Neuronal stem cell (in vitro differentiated cells): ENCODE data around the gene DUSP10.

ENCODE experiments used
- DNase-seq: peaks from one replicate; pipeline ENCODE4 v3.0.0-alpha.2; 2013; ENCODE audit warnings: low spot score
- H2AFZ ChIP-seq: one replicate; pipeline ENCODE4 v1.6.1; 2013; ENCODE audit warnings: mild to moderate bottlenecking, low read length, inconsistent platforms
- H2AK5ac ChIP-seq: 2 replicates; pipeline ENCODE4 v1.6.1; 2013; ENCODE audit warnings: low read depth, mild to moderate bottlenecking, inconsistent platforms, low read length, moderate library complexity, mixed read lengths
- H2BK120ac ChIP-seq: 2 replicates; pipeline ENCODE4 v1.6.1; 2013; ENCODE audit warnings: low read depth, mild to moderate bottlenecking, inconsistent platforms, low read length, moderate library complexity, mixed read lengths
- H2BK12ac ChIP-seq: one replicate; pipeline ENCODE4 v1.6.1; 2013; ENCODE audit warnings: low read length, inconsistent platforms
- H2BK15ac ChIP-seq: 2 replicates; pipeline ENCODE4 v1.6.1; 2013; ENCODE audit warnings: mild to moderate bottlenecking, low read length, inconsistent platforms, mixed read lengths
- H2BK5ac ChIP-seq: one replicate; pipeline ENCODE4 v1.6.1; 2013; ENCODE audit warnings: inconsistent platforms, mild to moderate bottlenecking, low read length, moderate library complexity
- H3K14ac ChIP-seq: one replicate; pipeline ENCODE4 v1.6.1; 2013; ENCODE audit warnings: low read length, inconsistent platforms
- H3K18ac ChIP-seq: 2 replicates; pipeline ENCODE4 v1.6.1; 2013; ENCODE audit warnings: low read length, inconsistent platforms
- H3K23ac ChIP-seq: 2 replicates; pipeline ENCODE4 v1.6.1; 2013; ENCODE audit warnings: low read depth, mild to moderate bottlenecking, mixed read lengths, low read length, inconsistent platforms; ENCODE audit not compliant: poor library complexity
- H3K27ac ChIP-seq: replicated peaks from 3 replicates; pipeline ENCODE4 v1.5.1; 2013; ENCODE audit warnings: low read length, inconsistent platforms
- H3K27me3 ChIP-seq, 3 experiments: 2 replicates each; pipeline ENCODE4 v1.6.1; 2013; ENCODE audit warnings: low read length in 3 of 3, mild to moderate bottlenecking in 2 of 3, inconsistent platforms in 1 of 3, low read depth in 1 of 3, mixed read lengths in 1 of 3, moderate library complexity in 1 of 3; ENCODE audit not compliant: control insufficient read depth in 3 of 3, insufficient read depth in 3 of 3
- H3K36me3 ChIP-seq, 2 donors: replicated peaks in 1 of 2; 2 replicates each; pipeline ENCODE4 v1.6.1; 2013; ENCODE audit warnings: low read length in 2 of 2; ENCODE audit not compliant: control insufficient read depth in 2 of 2, insufficient read depth in 2 of 2
- H3K4ac ChIP-seq: 2 replicates; pipeline ENCODE4 v1.6.1; 2013; ENCODE audit warnings: inconsistent platforms, mild to moderate bottlenecking, low read length, moderate library complexity
- H3K4me1 ChIP-seq, 2 donors: 1 replicate in 1 of 2; 2 replicates in 1 of 2; pipeline ENCODE4 v1.6.1; 2013; ENCODE audit warnings: low read length in 2 of 2, low read depth in 1 of 2; ENCODE audit not compliant: control insufficient read depth in 2 of 2, insufficient read depth in 1 of 2
- H3K4me2 ChIP-seq: one replicate; pipeline ENCODE4 v1.6.1; 2013; ENCODE audit warnings: mild to moderate bottlenecking, low read length, inconsistent platforms; ENCODE audit not compliant: insufficient read depth, poor library complexity, severe bottlenecking
- H3K4me3 ChIP-seq, 2 donors: 2 replicates each; pipeline ENCODE4 v1.5.1; 2013; ENCODE audit warnings: low read length in 2 of 2, mild to moderate bottlenecking in 2 of 2, inconsistent platforms in 1 of 2, moderate library complexity in 1 of 2
- H3K79me1 ChIP-seq: one replicate; pipeline ENCODE4 v1.6.1; 2013; ENCODE audit warnings: low read depth, mild to moderate bottlenecking, inconsistent platforms, low read length, moderate library complexity
- H3K9ac ChIP-seq: one replicate; pipeline ENCODE4 v1.6.1; 2013; ENCODE audit warnings: mild to moderate bottlenecking, low read depth, low read length, inconsistent platforms; ENCODE audit not compliant: poor library complexity
- H3K9me3 ChIP-seq, 2 donors: replicated peaks in 1 of 2; 2 replicates each; pipeline versions ENCODE3 to v1.6.1; 2013; ENCODE audit warnings: low read length in 2 of 2, mild to moderate bottlenecking in 2 of 2, inconsistent platforms in 1 of 2, low read depth in 1 of 2, mixed read lengths in 1 of 2, moderate library complexity in 1 of 2; ENCODE audit not compliant: control insufficient read depth in 2 of 2, insufficient read depth in 1 of 2
- H4K8ac ChIP-seq: one replicate; pipeline ENCODE4 v1.6.1; 2013; ENCODE audit warnings: low read depth, mild to moderate bottlenecking, inconsistent platforms, low read length, moderate library complexity
- H4K91ac ChIP-seq: one replicate; pipeline ENCODE4 v1.6.1; 2013; ENCODE audit warnings: low read length, low read depth, mild to moderate bottlenecking, inconsistent platforms; ENCODE audit not compliant: poor library complexity
- WGBS, 2 donors: extraction: QIAGEN DNeasy Blood & Tissue Kit; methylation state at CpG; one replicate each; pipeline ENCODE4 v1.1.7; 2013; ENCODE audit warnings: missing lambda C conversion rate in 2 of 2, mixed read lengths in 1 of 2; ENCODE audit not compliant: insufficient read length in 2 of 2, insufficient replicate concordance in 1 of 2; ENCODE audit errors: extremely low coverage in 2 of 2; 5-methylcytosine and 5-hydroxymethylcytosine counted together

DUSP10 gene

GRCh38 chr1:221712198-221712684 lies 29.6 kb downstream of the DUSP10 start:
- H2AFZ ChIP-seq: no peak overlapping the region

DNA sequence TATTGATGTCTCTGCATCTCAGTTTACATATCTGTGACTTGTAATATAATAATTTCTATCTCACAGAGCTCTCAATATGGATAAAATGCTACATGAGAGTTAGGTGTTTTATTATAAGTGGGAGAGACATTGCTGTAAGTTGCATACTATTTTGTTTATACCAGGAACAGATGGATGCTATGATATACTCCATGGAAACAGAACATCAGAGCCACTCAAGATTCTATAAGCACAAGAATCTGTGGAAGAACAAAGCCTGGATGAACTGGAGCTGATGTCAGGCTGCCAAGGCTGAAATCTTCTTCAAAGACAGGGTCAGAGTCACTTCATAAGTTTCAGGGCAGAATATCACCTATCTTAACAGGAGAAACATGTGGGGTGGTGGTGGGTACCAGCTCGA lies 30.2 kb downstream of the DUSP10 start:
- no peak for DNase-seq
- H2BK5ac ChIP-seq: no peak overlapping the region
- no peak overlapping the region for H3K9ac ChIP-seq
- H2AFZ ChIP-seq: no peak overlapping the region
- H3K18ac ChIP-seq: no peak overlapping the region
- H2AK5ac ChIP-seq: no peak overlapping the region
- H2BK12ac ChIP-seq: no peak overlapping the region
- H4K91ac ChIP-seq: no peak overlapping the region
- H2BK15ac ChIP-seq: no peak overlapping the region
- no peak overlapping the region for H3K14ac ChIP-seq
- H3K4me1 ChIP-seq: peaks cover 6 to 9% of the 10 kb centered on the region in 2 donors
- H3K23ac ChIP-seq: no peak overlapping the region
- H3K9me3 ChIP-seq: no peaks in the 10 kb centered on the region
- H3K36me3 ChIP-seq: no peaks in the 10 kb centered on the region
- no peak overlapping the region for H3K4me3 ChIP-seq
- H3K79me1 ChIP-seq: no peaks in the 10 kb centered on the region
- H3K27ac ChIP-seq: no peak overlapping the region
- H4K8ac ChIP-seq: no peak overlapping the region
- H3K4me2 ChIP-seq: no peak overlapping the region
- H3K27me3 ChIP-seq: no peaks in the 10 kb centered on the region
- no peak overlapping the region for H3K4ac ChIP-seq
- WGBS, 2 donors: no CpG with 5 or more reads among the region's 1 CpG
- no peak overlapping the region for H2BK120ac ChIP-seq

More at GRCh38 chr1:221712198-221712684, 29.6 kb downstream of the DUSP10 start:
- Histone ChIP-seq H3K4me2 (no peak overlapping the region), H2AK5ac (no peak overlapping the region), H3K18ac (no peak overlapping the region), H3K4me1 (peaks cover 7 to 9% of the 10 kb centered on the region in 2 donors), H3K23ac (no peak overlapping the region), H3K14ac (no peak overlapping the region), H2BK12ac (no peak overlapping the region), H4K91ac (no peak overlapping the region), H3K4me3 (no peak overlapping the region), H2BK15ac (no peak overlapping the region), H3K9ac (no peak overlapping the region), H3K36me3 (no peaks in the 10 kb centered on the region), H2BK5ac (no peak overlapping the region), H3K27ac (no peak overlapping the region), H2BK120ac (no peak overlapping the region), H3K4ac (no peak overlapping the region), H3K27me3 (no peaks in the 10 kb centered on the region), H3K9me3 (no peaks in the 10 kb centered on the region), H3K79me1 (no peaks in the 10 kb centered on the region), H4K8ac (no peak overlapping the region)
- no CpG with 5 or more reads among the region's 1 CpG for WGBS, 2 donors
- no peak for DNase-seq

GRCh38 chr1:221711063-221711577 lies 30.8 kb downstream of the DUSP10 start:
- no peaks in the 10 kb centered on the region for H3K79me1 ChIP-seq
- no peaks in the 10 kb centered on the region for H3K27me3 ChIP-seq
- no peak overlapping the region for H2AFZ ChIP-seq
- H3K36me3 ChIP-seq: no peaks in the 10 kb centered on the region
- no peak overlapping the region for H3K18ac ChIP-seq
- no peak overlapping the region for H4K8ac ChIP-seq
- no peak overlapping the region for H3K4me3 ChIP-seq
- no peak overlapping the region for H3K9ac ChIP-seq
- no peak overlapping the region for H4K91ac ChIP-seq
- no peak overlapping the region for H2BK15ac ChIP-seq
- H3K4ac ChIP-seq: no peak overlapping the region
- no peak overlapping the region for H2BK5ac ChIP-seq
- H3K14ac ChIP-seq: no peak overlapping the region
- no peaks in the 10 kb centered on the region for H3K9me3 ChIP-seq
- WGBS, 2 donors: no CpG with 5 or more reads among the region's 3 CpGs
- H3K27ac ChIP-seq: no peak overlapping the region
- no peak overlapping the region for H2AK5ac ChIP-seq
- no peak overlapping the region for H3K4me2 ChIP-seq
- H3K4me1 ChIP-seq: peaks cover 7 to 9% of the 10 kb centered on the region in 2 donors
- H2BK120ac ChIP-seq: no peak overlapping the region
- H3K23ac ChIP-seq: no peak overlapping the region
- no peak overlapping the region for H2BK12ac ChIP-seq
- DNase-seq: no peak

DNA sequence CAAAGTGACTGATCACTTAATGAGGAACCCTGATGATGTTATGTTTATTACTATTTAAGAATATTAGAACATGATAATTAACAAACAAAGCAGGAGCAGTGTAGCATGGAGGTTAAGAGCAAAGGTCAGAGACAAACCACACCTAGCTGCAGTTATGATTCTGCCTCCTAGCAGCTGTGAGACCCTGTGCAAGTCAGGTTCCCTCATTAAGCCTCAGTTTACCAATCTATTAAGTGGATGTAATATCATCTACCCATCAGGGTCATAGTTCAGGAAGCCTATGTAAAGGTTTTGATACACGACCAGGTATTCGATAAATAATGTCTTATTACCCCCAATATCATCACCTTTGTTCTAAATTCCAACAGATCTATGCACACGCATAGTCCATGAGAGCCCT lies 32.0 kb downstream of the DUSP10 start:
- Histone ChIP-seq H2BK12ac (no peak overlapping the region), H3K23ac (no peak overlapping the region), H3K9me3 (no peaks in the 10 kb centered on the region), H3K14ac (no peak overlapping the region), H2BK15ac (no peak overlapping the region), H2BK5ac (no peak overlapping the region), H3K4me3 (no peak overlapping the region), H3K27ac (no peak overlapping the region), H3K27me3 (no peaks in the 10 kb centered on the region), H3K4me2 (no peak overlapping the region), H3K4ac (no peak overlapping the region), H3K79me1 (no peaks in the 10 kb centered on the region), H3K4me1 (peaks cover 7 to 9% of the 10 kb centered on the region in 2 donors), H3K36me3 (no peaks in the 10 kb centered on the region), H2AK5ac (no peak overlapping the region), H4K91ac (no peak overlapping the region), H2BK120ac (no peak overlapping the region), H4K8ac (no peak overlapping the region), H3K18ac (no peak overlapping the region), H3K9ac (no peak overlapping the region), H2AFZ (no peak overlapping the region)
- WGBS, 2 donors: no CpG with 5 or more reads among the region's 3 CpGs
- no peak for DNase-seq
